ENCODE measurements around the gene AGT. TPM values are rescaled to one million over a fixed set of nuclear protein-coding genes. Genes with fewer than 3 reads are reported as not detected.
"Not testable (repeated sequence)": the region's sequence is repeated elsewhere in the genome, so short reads cannot be mapped to it uniquely, and the experiment has no call there.

AGT gene
- total and polyA plus RNA-seq, 2 experiments from 2014 or later, result 0.11 TPM; not detected in 1

- Histone ChIP-seq H3K4me2 (no peak overlapping the region), H3K27ac (ENCODE audit: low read depth) (no peak overlapping the region), H2AFZ (no peak overlapping the region), H3F3A (replicated peaks; ENCODE audit: low read depth) (no peaks in the 10 kb centered on the region), H3K4me3 (no peak overlapping the region), H3K9me2 (ENCODE audit: insufficient read depth) (0 out of 2 replicates have a peak, but pooled peaks cover 4% of the 10 kb centered on the region), H4K20me1 (replicated peaks; ENCODE audit: insufficient read depth) (no peaks in the 10 kb centered on the region), H3K79me2 (replicated peaks; ENCODE audit: insufficient read depth) (no peaks in the 10 kb centered on the region), H3K27me3 (ENCODE audit: insufficient read depth) (no peaks in the 10 kb centered on the region), H3K4me1 (ENCODE audit: insufficient read depth) (peaks cover 14% of the 10 kb centered on the region), H3K36me3 (ENCODE audit: insufficient read depth) (no peaks in the 10 kb centered on the region)
- Mint-ChIP-seq H3K27me3 (ENCODE audit: insufficient read depth, low read depth, poor library complexity) (peaks cover 10% of the 10 kb centered on the region), H3K27ac (no peak overlapping the region), H3K4me3 (no peak overlapping the region), H3K4me1 (peaks cover 17% of the 10 kb centered on the region), H3K36me3 (ENCODE audit: low read depth) (peaks cover 6% of the 10 kb centered on the region; the same call in 2 of the 3 replicates), H3K9me3 (peaks cover 23% of the 10 kb centered on the region)
- TF ChIP-seq ZNF114 (CRISPR knock-in tag; IDR thresholded peaks at IDR 0.05), result no peak
- TF ChIP-seq EZH2phosphoT487 (IDR thresholded peaks at IDR 0.05; ENCODE audit: unreplicated experiment), result no peak
- TF ChIP-seq, protein P1, sequence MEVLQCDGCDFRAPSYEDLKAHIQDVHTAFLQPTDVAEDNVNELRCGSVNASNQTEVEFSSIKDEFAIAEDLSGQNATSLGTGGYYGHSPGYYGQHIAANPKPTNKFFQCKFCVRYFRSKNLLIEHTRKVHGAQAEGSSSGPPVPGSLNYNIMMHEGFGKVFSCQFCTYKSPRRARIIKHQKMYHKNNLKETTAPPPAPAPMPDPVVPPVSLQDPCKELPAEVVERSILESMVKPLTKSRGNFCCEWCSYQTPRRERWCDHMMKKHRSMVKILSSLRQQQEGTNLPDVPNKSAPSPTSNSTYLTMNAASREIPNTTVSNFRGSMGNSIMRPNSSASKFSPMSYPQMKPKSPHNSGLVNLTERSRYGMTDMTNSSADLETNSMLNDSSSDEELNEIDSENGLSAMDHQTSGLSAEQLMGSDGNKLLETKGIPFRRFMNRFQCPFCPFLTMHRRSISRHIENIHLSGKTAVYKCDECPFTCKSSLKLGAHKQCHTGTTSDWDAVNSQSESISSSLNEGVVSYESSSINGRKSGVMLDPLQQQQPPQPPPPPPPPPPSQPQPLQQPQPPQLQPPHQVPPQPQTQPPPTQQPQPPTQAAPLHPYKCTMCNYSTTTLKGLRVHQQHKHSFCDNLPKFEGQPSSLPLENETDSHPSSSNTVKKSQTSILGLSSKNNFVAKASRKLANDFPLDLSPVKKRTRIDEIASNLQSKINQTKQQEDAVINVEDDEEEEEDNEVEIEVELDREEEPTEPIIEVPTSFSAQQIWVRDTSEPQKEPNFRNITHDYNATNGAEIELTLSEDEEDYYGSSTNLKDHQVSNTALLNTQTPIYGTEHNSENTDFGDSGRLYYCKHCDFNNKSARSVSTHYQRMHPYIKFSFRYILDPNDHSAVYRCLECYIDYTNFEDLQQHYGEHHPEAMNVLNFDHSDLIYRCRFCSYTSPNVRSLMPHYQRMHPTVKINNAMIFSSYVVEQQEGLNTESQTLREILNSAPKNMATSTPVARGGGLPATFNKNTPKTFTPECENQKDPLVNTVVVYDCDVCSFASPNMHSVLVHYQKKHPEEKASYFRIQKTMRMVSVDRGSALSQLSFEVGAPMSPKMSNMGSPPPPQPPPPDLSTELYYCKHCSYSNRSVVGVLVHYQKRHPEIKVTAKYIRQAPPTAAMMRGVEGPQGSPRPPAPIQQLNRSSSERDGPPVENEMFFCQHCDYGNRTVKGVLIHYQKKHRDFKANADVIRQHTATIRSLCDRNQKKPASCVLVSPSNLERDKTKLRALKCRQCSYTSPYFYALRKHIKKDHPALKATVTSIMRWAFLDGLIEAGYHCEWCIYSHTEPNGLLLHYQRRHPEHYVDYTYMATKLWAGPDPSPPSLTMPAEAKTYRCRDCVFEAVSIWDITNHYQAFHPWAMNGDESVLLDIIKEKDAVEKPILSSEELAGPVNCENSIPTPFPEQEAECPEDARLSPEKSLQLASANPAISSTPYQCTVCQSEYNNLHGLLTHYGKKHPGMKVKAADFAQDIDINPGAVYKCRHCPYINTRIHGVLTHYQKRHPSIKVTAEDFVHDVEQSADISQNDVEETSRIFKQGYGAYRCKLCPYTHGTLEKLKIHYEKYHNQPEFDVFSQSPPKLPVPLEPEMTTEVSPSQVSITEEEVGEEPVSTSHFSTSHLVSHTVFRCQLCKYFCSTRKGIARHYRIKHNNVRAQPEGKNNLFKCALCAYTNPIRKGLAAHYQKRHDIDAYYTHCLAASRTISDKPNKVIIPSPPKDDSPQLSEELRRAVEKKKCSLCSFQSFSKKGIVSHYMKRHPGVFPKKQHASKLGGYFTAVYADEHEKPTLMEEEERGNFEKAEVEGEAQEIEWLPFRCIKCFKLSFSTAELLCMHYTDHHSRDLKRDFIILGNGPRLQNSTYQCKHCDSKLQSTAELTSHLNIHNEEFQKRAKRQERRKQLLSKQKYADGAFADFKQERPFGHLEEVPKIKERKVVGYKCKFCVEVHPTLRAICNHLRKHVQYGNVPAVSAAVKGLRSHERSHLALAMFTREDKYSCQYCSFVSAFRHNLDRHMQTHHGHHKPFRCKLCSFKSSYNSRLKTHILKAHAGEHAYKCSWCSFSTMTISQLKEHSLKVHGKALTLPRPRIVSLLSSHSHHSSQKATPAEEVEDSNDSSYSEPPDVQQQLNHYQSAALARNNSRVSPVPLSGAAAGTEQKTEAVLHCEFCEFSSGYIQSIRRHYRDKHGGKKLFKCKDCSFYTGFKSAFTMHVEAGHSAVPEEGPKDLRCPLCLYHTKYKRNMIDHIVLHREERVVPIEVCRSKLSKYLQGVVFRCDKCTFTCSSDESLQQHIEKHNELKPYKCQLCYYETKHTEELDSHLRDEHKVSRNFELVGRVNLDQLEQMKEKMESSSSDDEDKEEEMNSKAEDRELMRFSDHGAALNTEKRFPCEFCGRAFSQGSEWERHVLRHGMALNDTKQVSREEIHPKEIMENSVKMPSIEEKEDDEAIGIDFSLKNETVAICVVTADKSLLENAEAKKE (CRISPR knock-in tag; IDR thresholded peaks at IDR 0.05), result no peak
- no peak for TF ChIP-seq POLR2AphosphoS5 (IDR thresholded peaks at IDR 0.05; ENCODE audit: low read depth)
- no peak for TF ChIP-seq CTCF (conservative IDR thresholded peaks at IDR 0.05; ENCODE audit: low read depth in 2 of 2)
- ATAC-seq (no peak), DNase-seq (ENCODE audit: low spot score) (no peak)
Observed at GRCh38 chr1:230725256-230726012, 11.5 kb upstream of the AGT start.

GRCh38 chr1:230721849-230722522 is 8.1 kb upstream of the AGT start:
- peaks cover 23% of the 10 kb centered on the region for H3K9me3 Mint-ChIP-seq
- H3K27me3 Mint-ChIP-seq (ENCODE audit: insufficient read depth, low read depth, poor library complexity); H3K9me2 ChIP-seq (ENCODE audit: insufficient read depth); H3K27ac ChIP-seq (ENCODE audit: low read depth); H3K4me2 ChIP-seq; H3K79me2 ChIP-seq (replicated peaks; ENCODE audit: insufficient read depth); H4K20me1 ChIP-seq (replicated peaks; ENCODE audit: insufficient read depth); H2AFZ ChIP-seq; H3K4me3 ChIP-seq; DNase-seq (ENCODE audit: low spot score); H3K36me3 ChIP-seq (ENCODE audit: insufficient read depth); ATAC-seq; H3K4me3 Mint-ChIP-seq; H3K36me3 Mint-ChIP-seq (ENCODE audit: low read depth); H3K4me1 Mint-ChIP-seq; H3K27ac Mint-ChIP-seq; H3K27me3 ChIP-seq (ENCODE audit: insufficient read depth); H3K4me1 ChIP-seq (ENCODE audit: insufficient read depth); H3F3A ChIP-seq (replicated peaks; ENCODE audit: low read depth): not testable (repeated sequence)
